Neural cell (in vitro differentiated cells): ENCODE results near the gene LPCAT3. TPM values are rescaled to one million over a fixed set of nuclear protein-coding genes. Genes with fewer than 3 reads are reported as not detected.

Experiments used
- H2AFZ ChIP-seq: fragments of 200-600, 300-800 bp; sonication (generic), shearing (Covaris generic); 2 replicates; pipeline ENCODE4 v1.6.0; 2014; ENCODE audit warnings: low read depth, mild to moderate bottlenecking, antibody characterized with exemption, low read length, moderate library complexity
- H3F3A ChIP-seq: fragments of 200-600 bp; shearing (Covaris generic); 2 replicates; pipeline ENCODE4 v1.6.1; 2016; ENCODE audit warnings: mild to moderate bottlenecking, moderate library complexity, mixed read lengths, antibody characterized with exemption, low read length; ENCODE audit not compliant: insufficient read depth, poor library complexity, severe bottlenecking
- H3K27ac ChIP-seq: fragments of 200-600, 300-800 bp; sonication (generic), shearing (Covaris generic); 2 replicates; pipeline ENCODE4 v1.5.1; 2014; ENCODE audit warnings: mild to moderate bottlenecking, low read length, moderate library complexity
- H3K27me3 ChIP-seq: fragments of 300-800, 200-600 bp; sonication (generic), shearing (Covaris generic); 2 replicates; pipeline ENCODE4 v1.6.0; 2014; ENCODE audit warnings: mild to moderate bottlenecking, low read depth, low read length, moderate library complexity; ENCODE audit not compliant: insufficient read depth
- H3K36me3 ChIP-seq: fragments of 300-800, 200-600 bp; sonication (generic), shearing (Covaris generic); 2 replicates; pipeline ENCODE4 v1.5.1; 2014; ENCODE audit warnings: mild to moderate bottlenecking, antibody characterized with exemption, low read length, moderate library complexity; ENCODE audit not compliant: insufficient read depth
- H3K4me2 ChIP-seq: fragments of 300-800, 200-600 bp; sonication (generic), shearing (Covaris generic); 2 replicates; pipeline ENCODE4 v1.6.0; 2014; ENCODE audit warnings: mild to moderate bottlenecking, low read length
- H3K4me3 ChIP-seq: fragments of 300-800, 200-600 bp; sonication (generic), shearing (Covaris generic); 2 replicates; pipeline ENCODE4 v1.5.1; 2014; ENCODE audit warnings: mild to moderate bottlenecking, low read length, moderate library complexity
- H3K79me2 ChIP-seq: fragments of 200-600 bp; shearing (Covaris generic); replicated peaks from 2 replicates; pipeline ENCODE4 v1.6.0; 2014; ENCODE audit warnings: mild to moderate bottlenecking, low read length, moderate library complexity; ENCODE audit not compliant: insufficient read depth
- H3K9ac ChIP-seq: fragments of 300-800, 200-600 bp; sonication (generic), shearing (Covaris generic); 2 replicates; pipeline ENCODE4 v1.6.1; 2016; ENCODE audit warnings: mild to moderate bottlenecking, low read length, mixed read lengths
- H3K9me2 ChIP-seq: fragments of 200-600 bp; shearing (Covaris generic); 2 replicates; pipeline ENCODE4 v1.6.1; 2016; ENCODE audit warnings: mild to moderate bottlenecking, low read length, mixed read lengths; ENCODE audit not compliant: insufficient read depth
- H3K9me3 ChIP-seq: fragments of 200-600, 300-800 bp; sonication (generic), shearing (Covaris generic); 2 replicates; pipeline ENCODE4 v1.6.1; 2016; ENCODE audit warnings: mild to moderate bottlenecking, mixed run types, low read length, moderate library complexity, mixed read lengths
- H4K20me1 ChIP-seq: fragments of 200-600 bp; shearing (Covaris generic); 2 replicates; pipeline ENCODE4 v1.6.1; 2016; ENCODE audit warnings: mild to moderate bottlenecking, mixed run types; ENCODE audit not compliant: insufficient read depth
- CTCF ChIP-seq: fragments of 450-650 bp; IDR thresholded peaks from 2 replicates; pipeline ENCODE4 v1.5.1; 2014; ENCODE audit warnings: antibody characterized with exemption, mild to moderate bottlenecking, moderate library complexity; ENCODE audit not compliant: poor library complexity, severe bottlenecking
- EP300 ChIP-seq: fragments of 450-650 bp; conservative IDR thresholded peaks from 2 replicates; pipeline ENCODE4 v1.6.1; 2014; ENCODE audit warnings: antibody characterized with exemption, mild to moderate bottlenecking, moderate library complexity; ENCODE audit not compliant: poor library complexity, severe bottlenecking
- EZH2 ChIP-seq: fragments of 200-600, 300-800 bp; shearing (Covaris generic), sonication (generic); IDR thresholded peaks from 2 replicates; pipeline ENCODE4 v1.6.1; 2014; ENCODE audit warnings: antibody characterized with exemption, low read length, borderline replicate concordance, mild to moderate bottlenecking; ENCODE audit not compliant: insufficient read depth, poor library complexity, severe bottlenecking
- MXI1 ChIP-seq: fragments of 450-650 bp; conservative IDR thresholded peaks from 2 replicates; pipeline ENCODE4 v1.6.1; 2014; ENCODE audit warnings: antibody characterized with exemption, mild to moderate bottlenecking; ENCODE audit not compliant: poor library complexity, severe bottlenecking
- POLR2AphosphoS5 ChIP-seq: IDR thresholded peaks from 2 replicates; pipeline ENCODE4 v1.6.1; 2012
- REST ChIP-seq: IDR thresholded peaks from 2 replicates; pipeline ENCODE4 v1.6.1; 2012; ENCODE audit warnings: borderline replicate concordance
- SMC3 ChIP-seq: fragments of 450-650 bp; conservative IDR thresholded peaks from 2 replicates; pipeline ENCODE4 v1.6.1; 2014; ENCODE audit warnings: antibody characterized with exemption, mild to moderate bottlenecking, moderate library complexity; ENCODE audit not compliant: poor library complexity
- polyA plus RNA-seq: library from polyadenylated mRNA; depleted of rRNA; stranded (reverse); fragments of >200 nt; gene quantifications from 2 replicates; pipeline ENCODE4 v1.2.3, GENCODE V29; 2014

The LPCAT3 gene
- polyA plus RNA-seq, 1 donor from 2014 or later = 14.4 TPM

- TF ChIP-seq POLR2AphosphoS5 (no peak), EZH2 (no peak), EP300 (no peak)
- Histone ChIP-seq H4K20me1 (no peaks in the 10 kb centered on the region), H3F3A (no peaks in the 10 kb centered on the region), H3K79me2 (peaks cover 34% of the 10 kb centered on the region), H3K27ac (no peak overlapping the region), H3K9ac (no peak overlapping the region), H3K4me2 (no peak overlapping the region), H3K27me3 (no peaks in the 10 kb centered on the region), H3K36me3 (no peaks in the 10 kb centered on the region), H3K9me2 (no peaks in the 10 kb centered on the region), H2AFZ (no peak overlapping the region), H3K9me3 (no peaks in the 10 kb centered on the region), H3K4me3 (no peak overlapping the region)
Observed at GRCh38 chr12:6967651-6968100, 50.6 kb downstream of the LPCAT3 start.

DNA sequence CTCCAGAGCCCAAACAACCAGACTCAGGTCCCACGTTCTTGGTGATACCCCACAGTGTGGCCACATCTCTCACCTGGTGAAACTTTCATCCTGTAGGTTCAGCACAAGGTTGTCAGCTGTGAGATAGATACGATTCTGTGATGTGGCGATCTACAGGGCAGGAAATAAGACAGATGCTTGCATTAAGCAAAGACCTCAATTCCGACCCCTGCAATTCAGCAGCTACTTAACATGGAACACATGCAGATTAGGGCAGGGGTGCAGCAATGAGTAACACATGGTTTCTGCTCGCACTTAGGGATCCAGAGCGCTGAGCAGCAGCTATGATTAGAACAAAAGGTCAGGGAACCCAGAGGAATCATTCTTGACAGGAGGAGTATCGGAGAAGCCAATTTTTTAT lies 51.9 kb downstream of the LPCAT3 start:
- no peak overlapping the region for H3K9ac ChIP-seq

More for the DNA sequence above, 51.9 kb downstream of the LPCAT3 start:
- H3F3A ChIP-seq = no peaks in the 10 kb centered on the region
- no peak overlapping the region for H3K27ac ChIP-seq
- no peak for TF ChIP-seq SMC3
- TF ChIP-seq REST = no peak
- TF ChIP-seq MXI1 = no peak
- no peak for TF ChIP-seq CTCF
- TF ChIP-seq EP300 = no peak
- no peak for TF ChIP-seq EZH2
- H3K9me2 ChIP-seq = no peaks in the 10 kb centered on the region
- H3K4me2 ChIP-seq = no peak overlapping the region
- H4K20me1 ChIP-seq = no peaks in the 10 kb centered on the region
- no peaks in the 10 kb centered on the region for H3K36me3 ChIP-seq
- no peak overlapping the region for H2AFZ ChIP-seq
- no peaks in the 10 kb centered on the region for H3K9me3 ChIP-seq
- peaks cover 21% of the 10 kb centered on the region for H3K79me2 ChIP-seq
- no peak overlapping the region for H3K4me3 ChIP-seq
- H3K27me3 ChIP-seq = no peaks in the 10 kb centered on the region
